NCI-H345 (cell line): ENCODE results near the gene ABCB9.

Experiments
- DNase-seq: peaks from one replicate; lab custom pipeline; 2025; lab: John Stamatoyannopoulos, UW

ABCB9 gene

GRCh38 chr12:122981587-122982476, 15.6 kb upstream of the ABCB9 start:
- DNase-seq, result no peak

GRCh38 chr12:122981036-122981471, 14.8 kb upstream of the ABCB9 start:
- no peak for DNase-seq

GRCh38 chr12:122980183-122981035, 14.1 kb upstream of the ABCB9 start, which contains the start of gene ARL6IP4:
Gene ARL6IP4 (plus strand): TSS chr12:122980681. CDS start chr12:122981140, 459 bp downstream.
- peak; percentile 57 for DNase-seq

GRCh38 chr12:122979908-122980182, 13.6 kb upstream of the ABCB9 start:
- DNase-seq, result no peak

- no peak for DNase-seq
Observed at GRCh38 chr12:122979001-122979907, 13.0 kb upstream of the ABCB9 start.

GRCh38 chr12:122978507-122978955, 12.3 kb upstream of the ABCB9 start:
- DNase-seq, result no peak

GRCh38 chr12:122977655-122978392, 11.6 kb upstream of the ABCB9 start:
- no peak for DNase-seq

- no peak for DNase-seq
Observed at GRCh38 chr12:122977153-122977552, 10.9 kb upstream of the ABCB9 start.

GRCh38 chr12:122976648-122976975, 10.3 kb upstream of the ABCB9 start:
- DNase-seq, result no peak

GRCh38 chr12:122975790-122976647, 9.8 kb upstream of the ABCB9 start:
- DNase-seq, result no peak

GRCh38 chr12:122974892-122975789, 8.9 kb upstream of the ABCB9 start, which contains the start of gene OGFOD2:
Gene OGFOD2 (plus strand): TSS chr12:122975244. CDS start chr12:122975252, 8 bp downstream.
- DNase-seq, result peak; percentile 93

GRCh38 chr12:122974274-122974891, 8.1 kb upstream of the ABCB9 start:
- peak; percentile 98 for DNase-seq

- peak; percentile 21 for DNase-seq
Observed at GRCh38 chr12:122969676-122970075, 3.4 kb upstream of the ABCB9 start.

GRCh38 chr12:122968104-122968503, 1.8 kb upstream of the ABCB9 start:
- DNase-seq, result no peak

GRCh38 chr12:122966743-122967550, 684 bp upstream of the ABCB9 start:
- no peak for DNase-seq

- no peak for DNase-seq
Observed at GRCh38 chr12:122965321-122965751, 927 bp downstream of the ABCB9 start.

GRCh38 chr12:122964439-122965257, 1.6 kb downstream of the ABCB9 start:
- DNase-seq, result no peak
